GM10847 (cell line): ENCODE data around the gene RBM22.
A peak's percentile ranks its signal among the peaks of the same experiment; 100 is the strongest.

Source experiments
- POLR2A ChIP-seq: IDR thresholded peaks from 2 replicates; pipeline ENCODE4 v1.6.1; 2011; ENCODE audit not compliant: insufficient read length; ENCODE audit errors: extremely low read depth

RBM22 gene

GRCh38 chr5:150659360-150660107 is 41.3 kb downstream of the RBM22 start:
- TF ChIP-seq POLR2A: no peak

- no peak for TF ChIP-seq POLR2A
Observed at GRCh38 chr5:150658699-150659265, 42.1 kb downstream of the RBM22 start.

GRCh38 chr5:150658121-150658520 is 42.7 kb downstream of the RBM22 start:
- TF ChIP-seq POLR2A: no peak

- TF ChIP-seq POLR2A: peak; percentile 31
Observed at GRCh38 chr5:150656191-150657132, 44.4 kb downstream of the RBM22 start.

GRCh38 chr5:150655221-150655620 is 45.6 kb downstream of the RBM22 start:
- no peak for TF ChIP-seq POLR2A

- no peak for TF ChIP-seq POLR2A
Observed at GRCh38 chr5:150653762-150654556, 46.9 kb downstream of the RBM22 start.

- TF ChIP-seq POLR2A: no peak
Observed at GRCh38 chr5:150653145-150653761, 47.6 kb downstream of the RBM22 start.

GRCh38 chr5:150651924-150652671 is 48.8 kb downstream of the RBM22 start:
- no peak for TF ChIP-seq POLR2A

- no peak for TF ChIP-seq POLR2A
Observed at GRCh38 chr5:150651382-150651781, 49.5 kb downstream of the RBM22 start.

GRCh38 chr5:150650021-150651006 is 50.5 kb downstream of the RBM22 start:
- TF ChIP-seq POLR2A: no peak

- TF ChIP-seq POLR2A: no peak
Observed at GRCh38 chr5:150649108-150650020, 51.5 kb downstream of the RBM22 start.
